SIG-M5 (cell line): ENCODE measurements around the gene GFY.

Experiments used
- DNase-seq: peaks from one replicate; lab custom pipeline; 2025; lab: John Stamatoyannopoulos, UW

The GFY gene

DNA sequence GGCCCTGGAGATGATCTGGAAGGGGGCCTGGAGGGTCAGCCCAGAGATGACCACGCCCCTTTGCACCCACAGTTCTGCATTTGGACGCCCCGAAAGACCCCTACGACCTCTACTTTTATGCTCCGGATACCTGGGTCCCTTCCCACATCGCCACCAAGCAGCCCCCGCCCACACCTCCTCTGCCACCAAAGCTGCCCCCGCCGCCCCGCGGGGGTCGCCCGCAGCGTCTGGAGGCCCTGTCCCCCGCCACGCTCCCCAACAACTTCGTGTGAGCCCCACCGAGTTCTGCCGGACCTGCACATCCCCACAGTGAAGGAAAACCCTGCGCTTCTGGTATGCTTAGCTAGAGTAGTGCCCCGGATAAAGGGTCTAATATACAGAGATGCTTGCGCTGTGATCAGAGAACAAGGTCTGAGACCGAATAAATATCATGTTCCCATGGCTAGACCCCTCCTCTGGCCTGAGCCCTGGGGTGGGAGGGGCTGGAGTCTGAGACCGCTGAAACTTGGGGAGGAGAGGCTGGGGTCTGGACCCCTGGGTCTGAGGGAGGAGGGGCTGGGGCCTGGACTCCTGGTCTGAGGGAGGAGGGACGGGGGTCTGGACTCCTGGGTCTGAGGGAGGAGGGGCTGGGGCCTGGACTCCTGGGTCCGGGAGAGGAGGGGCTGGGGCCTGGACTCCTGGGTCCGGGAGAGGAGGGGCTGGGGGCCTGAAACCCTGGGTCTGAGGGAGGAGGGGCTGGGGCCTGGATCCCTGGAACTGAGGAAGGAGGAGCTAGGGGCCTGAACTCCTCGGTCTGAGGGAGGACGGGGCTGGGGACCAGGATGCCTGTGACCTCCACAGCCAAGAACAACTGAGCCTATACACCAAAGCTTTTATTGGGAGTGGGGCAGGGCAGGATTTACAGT, 3.6 kb downstream of the GFY start:
- no peak for DNase-seq

DNA sequence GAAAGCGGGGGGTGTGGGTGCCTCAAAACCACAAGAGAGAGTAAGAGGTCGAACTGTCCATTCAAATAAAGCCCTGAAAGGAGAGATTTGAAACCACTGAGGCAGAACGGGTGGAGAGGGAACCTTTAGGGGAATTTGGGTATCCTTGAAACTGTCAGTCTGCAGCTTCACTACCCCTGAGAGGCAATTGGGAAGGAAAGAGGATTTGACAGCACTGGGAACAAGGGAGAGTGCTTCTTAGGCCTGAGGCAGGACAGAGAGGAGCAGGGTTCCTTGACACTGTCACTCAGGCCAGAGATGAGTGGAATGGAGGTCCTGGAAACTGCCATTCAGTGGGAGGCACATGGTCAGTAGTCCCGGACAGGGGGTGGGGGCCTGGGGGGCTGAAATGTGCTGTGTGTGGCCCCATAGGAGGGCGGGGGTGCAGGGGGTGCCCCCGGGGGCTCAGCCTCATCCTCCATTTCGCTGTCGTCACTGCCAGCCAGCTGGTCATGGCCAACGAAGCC, 5.0 kb downstream of the GFY start:
- no peak for DNase-seq

DNA sequence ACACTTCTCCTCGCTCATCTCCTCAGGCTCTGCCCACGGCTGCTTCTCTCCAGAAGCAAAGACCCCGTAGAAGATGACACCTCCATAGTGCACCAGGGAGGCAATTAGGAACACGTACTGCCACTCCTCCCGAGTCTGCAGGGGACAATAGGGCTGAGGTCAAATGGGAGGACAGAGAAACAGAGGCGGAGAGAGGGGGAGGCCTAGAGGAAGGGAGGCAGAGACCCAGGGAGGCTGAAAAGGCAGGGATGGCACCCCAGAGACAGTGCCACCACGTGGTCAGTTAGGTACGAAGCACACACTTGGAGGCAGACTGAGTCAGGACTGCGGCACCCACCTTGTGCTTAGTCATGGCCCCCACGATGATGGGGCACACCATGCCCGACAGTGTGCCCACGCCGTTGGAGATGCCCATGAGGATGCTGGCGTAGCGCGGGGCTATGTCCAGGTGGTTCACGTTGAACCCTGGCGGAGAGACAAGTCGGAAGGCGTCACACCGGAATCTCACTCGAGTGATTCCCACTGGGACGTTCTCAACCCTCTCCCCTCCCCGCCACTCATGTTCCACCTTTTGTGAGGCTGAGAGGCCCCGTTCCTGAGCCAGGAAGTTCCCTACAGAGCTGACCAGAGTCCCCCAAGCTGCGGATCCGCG, 5.6 kb downstream of the GFY start:
- DNase-seq = no peak

DNA sequence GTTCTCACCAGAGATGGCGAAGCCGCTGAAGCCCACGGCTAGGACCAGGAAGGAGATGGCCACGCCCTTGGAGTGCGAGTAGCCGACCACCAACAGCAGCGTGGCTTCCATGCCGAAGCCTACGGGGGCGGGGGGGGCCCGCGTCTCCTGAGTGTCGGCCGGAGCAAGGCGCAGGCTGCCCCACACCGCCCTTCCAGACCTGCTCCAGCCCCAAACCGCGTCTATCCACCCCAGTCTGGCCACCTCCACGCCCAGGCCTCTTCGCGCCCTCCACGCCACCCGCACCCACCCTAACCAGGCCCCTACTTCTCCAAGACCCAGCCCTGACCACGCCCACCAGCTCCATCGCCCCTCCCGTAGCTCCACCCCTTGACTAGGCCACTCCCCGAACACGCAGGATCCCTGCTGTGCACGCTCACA, 6.2 kb downstream of the GFY start:
- no peak for DNase-seq

DNA sequence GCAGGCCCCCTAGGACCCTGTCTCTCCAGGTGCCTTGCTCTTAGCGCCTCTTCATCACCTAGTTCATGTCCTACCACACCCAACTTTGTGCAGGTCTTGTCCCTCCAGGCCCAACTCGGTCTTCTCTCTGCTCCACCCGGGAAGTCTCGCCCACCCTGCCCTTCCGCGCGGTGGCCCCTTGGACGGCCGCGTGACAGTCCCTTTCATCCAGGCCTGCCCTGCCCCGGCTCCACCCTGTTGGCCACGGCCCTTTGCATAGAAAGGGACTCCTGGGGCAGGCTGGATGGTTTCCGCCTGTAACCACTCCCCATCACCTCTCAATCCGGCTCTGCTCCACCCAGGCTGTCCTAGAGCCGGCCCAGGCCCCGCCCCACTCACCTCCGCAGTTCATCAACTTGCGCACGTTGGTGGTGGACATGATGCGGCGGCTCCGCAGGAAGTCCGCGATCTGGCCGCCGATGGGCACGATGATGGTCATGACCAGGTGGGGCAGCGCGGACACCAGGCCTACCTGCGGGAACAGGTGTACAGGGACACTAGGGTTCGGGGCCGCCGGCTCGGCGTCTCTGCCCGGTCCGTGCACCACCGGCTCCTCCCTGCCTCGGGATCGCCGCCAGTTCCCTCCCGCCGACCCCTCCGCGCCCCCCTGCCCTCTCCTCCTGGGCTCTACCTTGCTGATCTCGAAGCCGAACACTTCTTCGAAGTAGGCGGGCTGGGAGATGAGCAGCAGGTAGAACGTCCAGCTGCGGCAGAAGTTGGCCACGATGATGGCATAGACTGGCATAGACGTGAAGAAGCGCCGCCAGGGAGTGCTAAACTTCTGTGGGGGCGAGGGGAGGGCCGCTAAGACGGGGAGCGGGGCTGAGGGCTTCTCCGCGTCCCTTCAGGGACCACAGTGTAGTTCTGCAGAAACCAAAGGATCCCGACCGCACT, 7.2 kb downstream of the GFY start:
- no peak for DNase-seq

DNA sequence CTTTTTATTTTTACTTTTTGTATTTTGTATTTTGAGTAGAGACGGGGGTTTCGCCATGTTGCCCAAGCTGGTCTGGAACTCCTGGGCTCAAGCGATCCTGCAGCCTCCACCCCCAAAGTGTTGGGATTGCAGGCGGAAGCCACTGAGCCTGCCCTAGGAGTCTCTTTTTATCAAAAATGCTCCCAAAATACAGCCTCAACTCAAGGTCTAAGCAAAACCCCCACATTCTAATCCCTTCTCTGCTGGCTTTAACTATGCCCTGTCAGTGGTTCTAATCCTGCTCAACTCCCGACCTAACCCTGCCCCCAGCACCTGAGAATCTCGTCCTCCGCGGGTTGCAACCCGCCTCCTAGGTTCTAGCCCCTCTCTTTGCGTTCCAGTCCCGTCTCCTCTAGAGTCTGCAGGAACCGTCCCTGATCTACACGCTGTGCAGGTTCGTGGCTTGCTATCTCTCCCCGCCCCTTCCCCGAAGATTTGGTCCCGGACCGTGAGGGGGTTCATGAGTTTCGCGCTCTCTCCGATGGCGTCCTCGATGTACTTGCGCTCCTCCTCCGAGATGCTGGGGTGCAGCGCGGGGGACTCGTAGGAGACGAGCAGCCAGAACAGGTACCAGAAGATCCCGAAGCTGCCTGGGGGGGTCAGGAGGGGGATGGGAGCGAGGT, 8.2 kb downstream of the GFY start:
- DNase-seq = no peak

DNA sequence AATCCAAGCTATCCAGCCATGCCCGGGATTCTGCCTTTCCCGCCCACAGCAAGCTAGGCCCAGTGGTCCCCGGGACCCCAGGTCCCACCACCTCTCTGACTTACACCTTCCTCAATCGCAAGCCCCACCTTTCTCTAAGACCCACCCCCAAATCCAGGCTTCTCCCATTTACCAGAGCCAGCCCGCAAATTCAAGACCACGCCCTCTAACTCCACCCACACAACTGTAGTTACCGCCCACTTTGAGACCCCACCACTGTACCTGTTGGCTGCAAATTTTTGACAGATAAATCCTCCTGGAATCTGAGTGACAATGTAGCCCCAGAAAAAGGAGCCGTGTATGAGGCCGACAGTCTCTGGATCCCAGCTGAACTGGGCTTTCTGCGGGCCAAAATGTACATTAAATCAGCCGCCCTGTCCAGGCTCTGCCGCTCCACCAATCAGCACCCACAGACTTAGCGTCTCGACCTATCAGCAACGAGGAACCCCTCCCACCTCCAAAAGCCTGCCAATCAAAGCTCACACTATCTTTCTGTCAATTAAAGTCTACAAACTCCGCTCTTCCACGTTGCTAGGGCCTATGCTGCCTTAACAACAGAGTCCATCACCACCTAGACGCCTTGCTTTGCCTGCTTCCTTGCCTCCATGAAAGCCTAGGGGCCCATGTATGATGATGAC, 9.9 kb downstream of the GFY start:
- DNase-seq = no peak

DNA sequence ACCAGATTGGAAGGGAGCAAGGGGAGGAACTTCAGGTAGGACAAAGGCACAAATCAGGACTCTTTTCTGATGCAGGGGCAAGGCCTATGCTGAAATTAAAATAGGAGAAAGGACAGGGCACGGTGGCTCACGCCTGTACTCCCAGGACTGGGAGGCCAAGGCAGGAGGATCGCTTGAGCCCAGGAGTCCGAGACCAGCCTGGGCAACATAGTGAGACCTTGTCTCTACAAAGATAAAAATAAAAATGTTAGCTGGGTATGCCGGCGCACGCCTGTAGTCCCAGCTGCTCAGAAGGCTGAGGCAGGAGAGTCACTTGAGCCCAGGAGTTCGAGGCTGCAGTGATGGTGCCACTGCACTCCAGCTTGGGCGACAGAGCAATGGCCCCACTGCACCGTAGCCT, 10.5 kb downstream of the GFY start:
- DNase-seq = no peak

DNA sequence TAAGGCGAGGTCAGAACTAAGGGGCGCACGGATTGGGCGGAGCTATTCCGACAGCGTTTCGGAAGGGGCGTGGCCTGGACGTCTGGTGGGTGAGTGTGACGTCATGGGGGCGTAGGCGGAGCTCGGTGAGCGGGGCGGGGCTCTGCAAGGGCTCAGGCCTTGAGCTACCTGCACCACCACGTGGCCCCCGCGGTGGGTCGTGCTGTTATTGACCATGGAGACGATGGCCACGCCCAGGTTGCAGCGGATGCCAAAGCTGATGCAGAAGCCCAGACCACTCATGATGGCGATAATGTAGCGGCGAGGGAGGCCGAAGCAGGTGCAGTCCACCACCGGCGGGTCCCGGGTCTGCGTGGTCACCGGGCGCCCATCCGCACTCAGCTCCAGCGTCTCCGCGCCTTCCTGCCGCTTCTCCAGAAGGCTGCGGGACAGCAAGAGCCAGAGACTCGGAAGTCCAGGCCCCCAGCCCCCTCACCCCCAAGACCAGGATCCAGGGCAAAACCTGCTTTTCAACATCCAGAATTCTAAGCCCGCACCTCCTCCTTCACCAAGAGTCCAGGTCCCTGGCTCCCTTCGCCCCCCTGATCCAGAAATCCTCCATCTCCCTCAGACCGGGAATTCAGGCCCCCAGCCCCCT, 11.3 kb downstream of the GFY start:
- no peak for DNase-seq

DNA sequence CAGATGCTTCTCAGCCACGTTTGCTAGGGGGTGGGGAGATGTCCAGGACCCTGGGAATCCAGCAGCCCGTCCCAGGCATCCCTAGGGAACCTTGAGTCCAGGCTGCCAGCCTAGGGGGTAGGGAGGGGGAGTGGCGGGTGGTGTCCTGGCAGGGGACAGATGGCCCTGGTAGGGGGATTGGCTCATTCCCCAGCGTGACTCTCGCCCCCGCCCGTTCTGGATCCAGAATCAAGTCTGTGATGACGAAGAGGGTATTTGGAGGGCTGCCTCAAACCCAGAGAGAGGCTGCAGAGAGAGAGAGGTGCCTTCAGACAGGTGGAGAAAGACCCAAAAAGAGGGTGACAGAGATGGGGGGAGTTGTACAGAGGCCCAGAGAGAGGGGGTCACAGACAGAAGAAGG, 12.0 kb downstream of the GFY start:
- DNase-seq = no peak

DNA sequence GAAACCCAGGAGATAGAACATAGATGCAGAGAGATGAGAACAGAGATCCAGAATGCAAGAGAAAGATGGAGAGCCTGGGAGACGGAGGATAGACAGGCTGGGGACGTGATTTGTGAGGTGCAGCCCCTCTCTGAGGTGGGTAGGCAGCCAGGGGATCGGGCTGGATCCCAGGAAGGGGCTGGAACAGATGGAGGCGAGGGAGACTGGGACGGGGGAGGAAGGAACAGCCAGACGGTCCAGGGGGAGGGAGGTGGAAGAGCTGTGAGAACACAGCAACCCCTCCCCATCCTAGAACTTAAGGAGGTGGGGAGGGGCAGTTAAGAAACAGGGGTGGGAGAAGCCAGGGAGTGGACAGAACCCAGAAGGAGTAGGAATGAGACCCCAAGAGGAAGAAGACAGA, 13.1 kb downstream of the GFY start:
- no peak for DNase-seq

DNA sequence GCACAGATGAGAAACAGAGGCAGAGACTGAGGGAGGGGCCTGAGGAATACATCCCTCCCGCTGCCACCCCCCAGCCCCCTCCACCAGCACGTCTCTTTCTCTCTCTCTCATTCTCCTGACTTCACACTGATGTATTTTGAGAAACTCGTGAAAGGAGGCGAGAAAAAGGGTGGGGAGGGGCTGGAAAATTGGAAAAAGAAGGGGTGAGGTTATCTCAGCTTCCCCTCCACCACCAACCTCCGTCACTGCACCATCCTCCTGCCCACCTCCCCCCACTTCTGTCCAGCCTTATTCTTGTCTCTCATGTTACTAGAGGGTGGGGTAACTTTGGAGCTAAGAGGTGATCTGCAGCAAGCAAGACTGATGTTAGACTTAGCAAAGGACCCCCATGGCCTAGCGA, 14.6 kb downstream of the GFY start:
- DNase-seq = no peak

DNA sequence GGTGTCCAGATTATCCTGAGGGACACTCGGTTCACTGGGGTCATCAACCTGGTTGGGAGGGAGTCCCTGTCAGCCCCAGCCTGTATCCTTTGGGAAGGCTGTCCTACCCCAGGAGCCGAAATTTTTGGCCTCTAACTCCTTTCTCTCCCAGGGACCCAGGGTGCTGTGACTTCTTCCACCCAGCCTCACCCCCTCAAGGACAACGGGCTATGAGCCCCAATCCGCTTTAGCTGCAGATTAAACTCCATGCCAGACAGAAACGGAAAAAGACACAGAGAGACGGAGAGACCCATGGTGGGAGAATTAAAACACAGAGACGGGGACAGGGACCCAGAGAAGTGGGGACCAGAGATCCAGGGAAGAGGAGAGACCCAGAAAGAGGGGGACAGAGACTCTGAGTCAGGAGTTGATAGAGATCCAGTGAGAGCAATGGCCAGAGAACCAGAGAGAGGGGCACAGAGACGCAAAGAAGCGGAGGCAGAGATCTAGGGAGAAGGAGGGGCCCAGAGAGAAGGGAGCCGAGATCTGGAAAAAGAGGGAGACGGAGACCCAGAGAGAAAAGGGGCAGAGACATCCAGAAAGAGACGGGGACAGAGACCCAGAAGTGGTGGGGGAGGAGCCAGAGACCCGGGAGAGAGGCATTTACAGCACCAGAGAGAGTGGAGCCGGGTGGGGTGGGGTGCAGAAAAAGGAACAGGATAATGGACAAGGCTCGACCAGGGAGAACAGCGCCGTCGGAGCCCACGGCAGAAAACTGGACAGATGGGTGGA, 15.4 kb downstream of the GFY start:
- DNase-seq = no peak

DNA sequence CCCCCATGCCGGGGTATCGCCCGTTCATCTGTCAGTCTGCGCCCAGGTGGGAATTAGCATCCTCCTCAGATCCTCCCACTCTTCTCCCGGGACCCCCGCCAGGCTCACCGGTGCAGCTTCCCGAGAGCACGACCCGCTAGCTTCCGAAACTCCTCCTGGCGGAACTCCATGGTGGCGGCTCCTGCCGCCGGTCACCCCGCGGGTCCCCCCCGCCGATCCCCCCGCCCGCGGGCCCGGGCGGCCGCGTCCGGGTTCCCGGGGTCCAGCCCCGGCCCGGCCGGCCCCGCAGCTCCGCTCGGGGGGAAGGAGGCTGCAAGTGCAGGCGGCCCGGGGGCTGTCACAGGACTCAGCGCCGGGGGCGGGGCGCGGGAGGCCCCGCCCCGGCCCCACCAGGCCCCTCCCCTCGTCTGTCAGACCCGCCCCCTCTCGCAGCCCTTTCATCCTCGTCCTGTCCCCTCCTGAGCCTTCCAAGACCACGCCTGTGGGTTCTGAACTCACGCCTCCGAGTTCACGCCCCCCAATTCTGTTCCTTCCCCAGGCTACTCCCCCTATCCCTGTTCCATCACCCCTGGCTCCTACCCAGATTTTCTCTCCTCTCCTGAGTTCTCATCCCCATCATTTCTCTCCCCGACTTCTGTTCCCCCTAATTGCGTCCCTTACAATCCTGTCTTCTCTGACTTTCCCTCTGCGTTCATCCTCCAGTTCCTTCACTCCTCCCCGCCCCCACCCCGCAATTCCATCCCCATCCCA, 16.2 kb downstream of the GFY start, which contains the start of gene SLC17A7:
Gene SLC17A7, minus strand, starts transcription at position 318 of the 750 bp plus-strand sequence. Its CDS starts 148 bp downstream, at position 170.
- DNase-seq = no peak

DNA sequence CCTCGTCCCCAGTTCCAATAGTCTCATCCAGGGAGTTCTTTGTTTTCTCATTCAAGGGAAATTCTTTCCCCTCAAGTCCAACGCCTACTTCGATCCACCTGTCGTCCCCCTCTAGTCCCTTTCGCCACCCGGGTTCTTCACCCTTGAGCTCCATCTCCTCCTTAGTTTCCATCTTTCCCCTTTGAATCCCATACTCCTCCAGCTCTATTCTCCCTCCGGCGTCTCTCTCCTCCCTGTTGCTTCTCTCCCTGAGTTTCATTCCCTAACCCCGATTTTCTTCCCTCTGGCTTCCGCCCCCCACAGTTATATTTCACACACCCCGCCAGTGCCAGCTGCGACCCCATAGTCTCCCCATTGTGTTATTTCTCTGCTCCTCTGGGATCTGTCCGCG, 16.8 kb downstream of the GFY start:
- DNase-seq = no peak

DNA sequence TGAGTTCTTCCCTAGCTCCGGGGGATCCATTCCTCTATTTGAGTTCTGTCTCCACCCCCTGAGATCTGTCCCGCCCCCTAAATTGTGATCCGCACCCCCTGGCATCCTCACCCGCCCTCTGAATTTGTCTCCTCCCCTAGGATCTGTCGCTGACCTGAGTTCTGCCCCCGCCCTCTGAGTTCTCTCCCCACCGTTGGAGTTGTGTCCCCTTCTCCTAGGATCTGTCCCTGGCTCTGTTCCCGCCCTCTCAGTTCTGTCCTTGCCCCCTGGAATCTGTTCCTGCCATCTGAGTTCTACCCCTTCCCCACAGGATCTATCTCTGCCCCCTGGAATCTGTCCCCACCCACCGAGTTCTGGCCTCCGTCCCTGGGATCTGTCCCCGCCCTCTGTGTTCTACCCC, 17.2 kb downstream of the GFY start:
- DNase-seq = no peak

DNA sequence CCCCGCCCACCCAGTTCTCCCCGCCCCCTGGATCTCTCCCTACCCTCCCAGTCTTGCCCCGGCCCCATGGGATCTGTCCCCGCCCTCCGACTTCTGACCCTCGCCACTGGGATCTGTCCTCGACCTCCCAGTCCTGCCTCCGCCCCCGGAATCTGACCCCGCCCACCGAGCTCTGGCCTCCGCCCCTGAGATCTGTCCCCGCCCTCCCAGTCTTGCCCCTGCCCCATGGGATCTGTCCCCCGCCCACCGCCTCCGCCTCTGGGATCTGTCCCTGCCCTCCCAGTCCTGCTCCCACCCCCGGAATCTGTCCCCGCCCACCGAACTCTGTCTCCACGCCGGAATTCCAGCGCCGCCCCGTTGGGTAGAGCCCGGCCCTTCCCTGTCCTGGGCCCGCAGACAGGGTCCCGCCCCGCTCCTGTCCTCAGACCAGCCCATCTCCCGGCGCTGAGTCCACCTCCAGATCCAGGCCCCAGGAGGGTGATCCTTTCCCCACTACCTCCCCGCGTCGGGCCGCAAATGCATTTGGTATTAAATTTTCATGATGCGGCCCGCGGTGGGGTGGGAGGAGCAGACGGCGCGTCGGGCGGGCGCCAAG, 17.7 kb downstream of the GFY start:
- DNase-seq = no peak

DNA sequence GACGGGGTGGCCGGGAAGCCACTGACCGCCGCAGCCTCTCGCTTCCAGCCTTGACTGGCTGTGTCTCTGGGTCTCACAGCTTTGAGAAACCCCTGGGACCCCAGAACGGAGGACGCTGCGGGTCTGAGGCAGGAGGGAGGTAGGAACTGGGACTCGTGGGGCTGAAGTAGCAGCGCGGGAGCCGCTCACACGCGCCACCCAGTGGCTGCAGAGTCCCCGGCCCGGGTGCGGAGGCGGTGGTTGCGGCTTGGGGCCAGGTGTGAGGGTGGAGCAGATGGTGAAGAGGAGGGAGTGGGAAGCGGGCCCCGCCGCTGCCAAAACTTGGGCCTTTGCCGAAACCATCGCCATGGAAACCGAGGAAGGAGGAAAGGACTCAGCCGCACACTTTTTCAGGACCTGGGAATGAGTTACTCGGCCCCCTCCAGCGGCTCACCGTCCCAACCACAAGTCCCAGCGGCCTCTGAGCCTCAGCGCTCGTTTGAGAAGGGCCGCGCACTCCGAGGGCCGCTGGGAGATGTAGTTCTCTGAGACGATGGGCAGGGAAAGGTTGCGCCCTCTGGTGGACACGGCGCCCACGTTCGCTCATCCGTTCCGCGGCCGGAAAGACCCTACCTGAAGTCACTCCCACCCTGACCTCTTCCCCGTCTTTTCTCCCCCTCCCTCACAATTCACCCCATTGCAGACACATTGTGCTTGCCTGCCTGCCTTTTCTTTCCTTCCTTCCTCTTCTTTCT, 18.3 kb downstream of the GFY start:
- DNase-seq = peak; percentile 54
